ENCODE data around the gene SYCP3. TPM values are rescaled to one million over a fixed set of nuclear protein-coding genes. Genes with fewer than 3 reads are reported as not detected.

The SYCP3 gene
- total and polyA plus RNA-seq, 2 of the 13 experiments (the other 11 are each of a cell fraction or from before 2014, with no cell fraction given), result not detected

GRCh38 chr12:101710288-101710687 is 29.0 kb downstream of the SYCP3 start (continued):
- TF ChIP-seq ZBTB37 (CRISPR knock-in tag; IDR thresholded peaks at IDR 0.05) (no peak), SNAPC2 (CRISPR knock-in tag; IDR thresholded peaks at IDR 0.05) (no peak), HOXA5 (CRISPR knock-in tag; IDR thresholded peaks at IDR 0.05) (no peak), ZNF883 (CRISPR knock-in tag; IDR thresholded peaks at IDR 0.05; ENCODE audit: not compliant biosample characterization) (no peak), SNAI1 (CRISPR knock-in tag; IDR thresholded peaks at IDR 0.05; ENCODE audit: borderline replicate concordance) (no peak), GMEB2 (CRISPR knock-in tag; IDR thresholded peaks at IDR 0.05; ENCODE audit: low read depth) (no peak), ZNF501 (CRISPR knock-in tag; IDR thresholded peaks at IDR 0.05) (no peak), ZNF441 (CRISPR knock-in tag; IDR thresholded peaks at IDR 0.05; ENCODE audit: borderline replicate concordance) (no peak), NR1H2 (CRISPR knock-in tag; IDR thresholded peaks at IDR 0.05; ENCODE audit: borderline replicate concordance, low read depth) (no peak), SIX4 (CRISPR knock-in tag; IDR thresholded peaks at IDR 0.05) (0 out of 2 replicates have a peak, but pooled peaks have one; percentile 21), CENPX (CRISPR knock-in tag; IDR thresholded peaks at IDR 0.05) (no peak), ISX (CRISPR knock-in tag; conservative IDR thresholded peaks at IDR 0.05) (no peak), GATAD1 (CRISPR knock-in tag; IDR thresholded peaks at IDR 0.05) (no peak), ZNF558 (CRISPR knock-in tag; IDR thresholded peaks at IDR 0.05; ENCODE audit: borderline replicate concordance) (no peak), SAP130 (CRISPR knock-in tag; IDR thresholded peaks at IDR 0.05; ENCODE audit: low read depth) (peak; percentile 26; the same call in 1 of the 2 replicates), BCL6 (CRISPR knock-in tag; IDR thresholded peaks at IDR 0.05) (no peak), CREB1 (IDR thresholded peaks at IDR 0.05) (no peak), CREB1 (CRISPR knock-in tag; IDR thresholded peaks at IDR 0.05) (no peak), ARNT2 (CRISPR knock-in tag; IDR thresholded peaks at IDR 0.05; ENCODE audit: low read depth) (no peak), EZH2 (conservative IDR thresholded peaks at IDR 0.05; ENCODE audit: low read depth, low read length) (no peak), ZNF567 (CRISPR knock-in tag; IDR thresholded peaks at IDR 0.05; ENCODE audit: borderline replicate concordance) (no peak)
